ENCODE data around the gene RASGRP2. TPM values are rescaled to one million over a fixed set of nuclear protein-coding genes. Genes with fewer than 3 reads are reported as not detected.
A peak's percentile ranks its signal among the peaks of the same experiment; 100 is the strongest.

Gene RASGRP2
- total RNA-seq, 2 donors from 2014 or later = 18.8 to 27.9 TPM

DNA sequence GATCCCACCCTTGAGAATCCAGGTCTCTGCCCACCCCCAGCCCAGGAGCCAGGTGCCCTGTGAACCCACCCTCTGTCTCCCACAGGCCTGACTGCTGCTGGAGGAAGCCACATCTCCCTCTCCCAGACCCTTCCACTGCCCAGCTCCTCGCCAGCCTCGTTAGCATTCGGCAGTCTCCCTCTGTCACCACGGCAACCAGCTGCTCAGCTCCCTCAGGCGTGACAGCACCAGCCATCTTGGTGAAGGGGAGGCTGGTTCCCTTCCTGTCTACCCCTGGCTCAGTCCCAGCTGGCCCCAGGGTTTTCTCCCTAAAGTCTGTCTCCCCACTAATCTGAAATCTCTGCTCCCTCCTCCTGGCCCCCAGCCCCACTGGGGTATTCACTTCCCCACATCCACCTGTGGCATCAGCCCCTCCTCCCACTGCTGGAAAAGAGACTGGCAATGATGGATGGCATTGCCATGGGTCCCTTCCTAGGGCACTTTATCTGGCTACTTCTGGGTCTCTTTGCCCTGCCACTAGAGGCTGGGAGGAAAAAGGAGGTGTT, 49.0 kb downstream of the RASGRP2 start:
- ATAC-seq (replicated peaks in 1 of 2) = no peak

GRCh38 chr11:64694026-64694755, 49.8 kb downstream of the RASGRP2 start:
- Mint-ChIP-seq H3K4me3 (no peak overlapping the region), H3K36me3 (ENCODE audit: insufficient read depth in 2 of 2) (no peaks in the 10 kb centered on the region), H3K27ac (no peak overlapping the region), H3K4me1 (ENCODE audit: low read depth) (peaks cover 11% of the 10 kb centered on the region), H3K9me3 (no peaks in the 10 kb centered on the region), H3K27me3 (ENCODE audit: low read depth) (peaks cover 44% of the 10 kb centered on the region)
- DNase-seq (no peak), ATAC-seq (replicated peaks in 1 of 2) (no peak)

More for the DNA sequence above, 49.0 kb downstream of the RASGRP2 start:
- no peak overlapping the region for H3K27ac Mint-ChIP-seq
- H3K27me3 Mint-ChIP-seq (ENCODE audit: low read depth) = peaks cover 44% of the 10 kb centered on the region
- no peaks in the 10 kb centered on the region for H3K9me3 Mint-ChIP-seq
- DNase-seq = no peak
- H3K4me3 Mint-ChIP-seq = no peak overlapping the region
- H3K4me1 Mint-ChIP-seq (ENCODE audit: low read depth) = peaks cover 11% of the 10 kb centered on the region
- no peaks in the 10 kb centered on the region for H3K36me3 Mint-ChIP-seq (ENCODE audit: insufficient read depth in 2 of 2)

- H3K4me3 Mint-ChIP-seq = peak overlapping the region; percentile 75 to 80
- no peaks in the 10 kb centered on the region for H3K9me3 Mint-ChIP-seq
- H3K27me3 Mint-ChIP-seq (ENCODE audit: low read depth) = peaks cover 44% of the 10 kb centered on the region
- peaks cover 11% of the 10 kb centered on the region for H3K4me1 Mint-ChIP-seq (ENCODE audit: low read depth)
- peak overlapping the region; percentile 48 for H3K27ac Mint-ChIP-seq
- DNase-seq = no peak
- ATAC-seq (replicated peaks in 1 of 2) = no peak
- no peaks in the 10 kb centered on the region for H3K36me3 Mint-ChIP-seq (ENCODE audit: insufficient read depth in 2 of 2)
These were observed 51.1 kb downstream of the RASGRP2 start for GRCh38 chr11:64692764-64693331.

DNA sequence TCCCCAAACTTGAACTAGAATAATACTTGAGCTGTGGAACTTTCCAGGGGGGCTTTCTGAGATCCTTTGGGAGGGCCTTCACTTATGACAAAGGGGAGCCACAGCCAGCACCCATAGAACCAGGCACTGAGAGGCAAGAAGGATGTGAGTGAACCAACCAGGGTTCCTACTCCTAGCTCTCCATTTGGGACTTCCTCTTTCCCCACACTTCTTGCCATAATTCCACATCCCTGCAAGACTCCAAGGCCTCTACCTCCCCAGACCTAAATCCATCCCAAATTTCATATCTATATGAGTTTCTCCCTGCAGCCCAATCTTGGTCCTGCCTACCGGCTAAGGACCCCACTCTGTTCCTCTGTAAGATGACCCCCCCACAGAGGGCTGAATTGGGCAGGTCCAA, 52.4 kb downstream of the RASGRP2 start:
- peaks cover 11% of the 10 kb centered on the region for H3K4me1 Mint-ChIP-seq (ENCODE audit: low read depth)
- no peaks in the 10 kb centered on the region for H3K9me3 Mint-ChIP-seq
- H3K36me3 Mint-ChIP-seq (ENCODE audit: insufficient read depth in 2 of 2) = no peaks in the 10 kb centered on the region
- DNase-seq = no peak
- no peak overlapping the region for H3K27ac Mint-ChIP-seq
- ATAC-seq (replicated peaks in 1 of 2) = no peak
- no peak overlapping the region for H3K4me3 Mint-ChIP-seq
- peaks cover 44% of the 10 kb centered on the region for H3K27me3 Mint-ChIP-seq (ENCODE audit: low read depth)

GRCh38 chr11:64690235-64690634, 53.7 kb downstream of the RASGRP2 start:
- H3K9me3 Mint-ChIP-seq = no peaks in the 10 kb centered on the region
- H3K27me3 Mint-ChIP-seq (ENCODE audit: low read depth) = peaks cover 34% of the 10 kb centered on the region
- peaks cover 11% of the 10 kb centered on the region for H3K4me1 Mint-ChIP-seq (ENCODE audit: low read depth)
- DNase-seq (no peak), ATAC-seq (replicated peaks in 1 of 2) (no peak)
- no peak overlapping the region for H3K27ac Mint-ChIP-seq
- no peaks in the 10 kb centered on the region for H3K36me3 Mint-ChIP-seq (ENCODE audit: insufficient read depth in 2 of 2)
- H3K4me3 Mint-ChIP-seq = no peak overlapping the region

- DNase-seq (peak; percentile 92 to 93), ATAC-seq (replicated peaks in 1 of 2) (peak; percentile 95 to 98)
- Mint-ChIP-seq H3K9me3 (no peaks in the 10 kb centered on the region), H3K27me3 (ENCODE audit: low read depth) (peaks cover 20% of the 10 kb centered on the region), H3K36me3 (ENCODE audit: insufficient read depth in 2 of 2) (no peaks in the 10 kb centered on the region), H3K4me3 (peak overlapping the region; percentile 1 to 46), H3K4me1 (ENCODE audit: low read depth) (peaks cover 11% of the 10 kb centered on the region), H3K27ac (no peak overlapping the region)
These were observed 55.4 kb downstream of the RASGRP2 start for GRCh38 chr11:64688534-64688982.

DNA sequence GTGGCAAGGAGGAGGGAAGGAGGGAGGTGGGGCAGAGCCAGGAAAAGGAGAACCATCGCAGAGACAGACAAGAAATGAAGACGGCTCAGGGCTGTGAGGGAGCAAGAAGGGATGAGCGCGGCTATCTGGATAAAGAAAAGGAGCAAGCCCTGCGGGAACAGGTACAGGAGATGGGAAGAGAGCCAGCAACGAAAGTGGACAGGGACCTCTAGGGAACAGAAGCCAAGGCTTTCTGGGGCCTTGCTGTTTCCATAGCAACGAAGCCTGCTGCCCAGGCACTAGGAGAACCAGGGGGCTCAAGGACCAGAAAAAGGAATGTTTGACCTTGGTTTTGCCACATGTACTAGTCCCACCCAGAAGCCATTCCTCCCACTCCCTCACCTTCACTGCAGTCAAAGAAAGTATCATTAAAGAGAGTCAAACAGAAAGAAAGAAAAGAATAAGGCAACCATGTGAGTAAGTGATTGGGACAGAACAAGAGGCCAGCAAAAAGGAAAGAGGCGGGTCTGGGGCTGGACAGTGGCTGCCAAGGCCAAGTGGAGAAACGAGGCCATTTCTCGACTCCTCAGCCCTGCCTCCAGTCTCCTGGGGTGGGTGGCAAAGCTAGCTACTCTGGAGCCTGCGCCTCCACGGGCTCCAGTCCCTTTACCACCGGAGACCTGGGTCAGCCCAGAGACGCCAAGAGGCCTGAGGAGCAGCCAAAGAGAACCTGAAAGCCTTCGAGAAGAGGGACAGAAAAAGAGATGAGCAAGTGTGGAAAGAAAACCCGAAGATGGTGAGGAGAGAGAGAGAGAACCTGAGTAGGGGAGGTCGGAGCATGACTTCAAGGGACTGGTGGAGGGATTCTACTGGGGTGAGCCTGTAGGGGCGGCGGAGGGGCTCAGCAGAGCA, 56.1 kb downstream of the RASGRP2 start:
- Mint-ChIP-seq H3K4me3 (peak overlapping the region; percentile 1 to 46), H3K4me1 (ENCODE audit: low read depth) (peaks cover 9% of the 10 kb centered on the region), H3K36me3 (ENCODE audit: insufficient read depth in 2 of 2) (no peaks in the 10 kb centered on the region), H3K9me3 (no peaks in the 10 kb centered on the region), H3K27ac (no peak overlapping the region), H3K27me3 (ENCODE audit: low read depth) (peaks cover 13% of the 10 kb centered on the region)
- no peak for DNase-seq
- ATAC-seq (replicated peaks in 1 of 2) = peak; percentile 7 to 22

DNA sequence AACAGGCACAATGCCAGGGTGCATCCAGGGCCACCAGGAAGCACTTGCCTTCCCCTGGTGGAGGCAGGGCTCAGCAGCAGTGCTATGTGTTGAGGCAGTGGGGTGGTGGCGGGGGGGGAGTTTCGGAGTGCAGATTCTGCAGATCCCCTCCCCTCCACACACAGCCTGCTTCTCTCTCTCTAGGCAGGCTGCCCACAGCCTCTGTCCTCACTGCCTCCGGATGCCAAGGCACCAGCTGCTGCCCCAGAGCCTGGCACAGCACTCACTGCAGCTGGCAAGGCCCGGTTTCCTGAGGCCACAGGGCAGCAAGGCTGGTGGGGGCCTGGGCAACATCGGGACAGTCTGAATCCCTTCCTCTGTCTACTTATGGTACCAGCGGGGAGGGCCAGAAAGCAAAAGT, 56.7 kb downstream of the RASGRP2 start:
- Mint-ChIP-seq H3K27me3 (ENCODE audit: low read depth) (peaks cover 7% of the 10 kb centered on the region), H3K4me3 (no peak overlapping the region), H3K9me3 (no peaks in the 10 kb centered on the region), H3K4me1 (ENCODE audit: low read depth) (peaks cover 2% of the 10 kb centered on the region), H3K36me3 (ENCODE audit: insufficient read depth in 2 of 2) (no peaks in the 10 kb centered on the region), H3K27ac (no peak overlapping the region)
- no peak for ATAC-seq (replicated peaks in 1 of 2)
- no peak for DNase-seq

DNA sequence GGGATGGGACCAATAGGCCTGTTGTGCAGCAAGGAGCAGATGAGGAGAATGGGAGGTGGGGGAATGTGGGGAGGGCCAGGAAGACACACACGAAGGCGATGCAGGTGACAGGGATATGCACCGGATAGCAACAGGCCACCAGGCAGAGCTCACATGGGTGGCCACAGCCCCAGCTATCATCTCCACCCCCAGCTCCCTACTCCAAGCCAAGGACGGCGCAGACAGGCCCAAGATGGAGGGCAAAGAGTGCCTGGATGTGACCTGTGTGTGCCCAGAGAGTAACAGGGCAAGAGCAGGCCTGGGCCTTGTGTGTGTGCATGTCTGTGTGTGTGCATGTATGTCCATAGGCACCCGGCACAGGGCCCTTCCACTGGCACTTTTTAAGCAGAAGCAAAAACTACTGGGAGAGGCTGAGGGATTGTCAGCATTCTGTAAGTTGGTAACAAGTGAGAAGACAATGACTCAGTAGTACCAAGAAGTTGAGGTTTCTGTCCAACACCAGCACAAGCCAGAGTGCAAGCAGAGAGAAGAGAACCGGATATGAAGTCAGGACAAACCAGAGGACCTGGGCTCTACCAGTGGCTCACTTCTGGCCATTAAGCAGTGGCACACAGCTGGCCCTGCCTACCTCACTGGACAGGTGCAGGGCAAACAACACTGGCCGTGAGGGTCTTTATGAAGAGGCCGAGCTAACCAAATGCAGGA, 57.3 kb downstream of the RASGRP2 start:
- no peak for DNase-seq
- no peaks in the 10 kb centered on the region for H3K4me1 Mint-ChIP-seq (ENCODE audit: low read depth)
- H3K27me3 Mint-ChIP-seq (ENCODE audit: low read depth) = peaks cover under 1% of the 10 kb centered on the region
- no peaks in the 10 kb centered on the region for H3K36me3 Mint-ChIP-seq (ENCODE audit: insufficient read depth in 2 of 2)
- H3K4me3 Mint-ChIP-seq = no peak overlapping the region
- ATAC-seq (replicated peaks in 1 of 2) = peak in 1 of 2 donors; percentile 63
- no peaks in the 10 kb centered on the region for H3K9me3 Mint-ChIP-seq
- H3K27ac Mint-ChIP-seq = no peak overlapping the region

DNA sequence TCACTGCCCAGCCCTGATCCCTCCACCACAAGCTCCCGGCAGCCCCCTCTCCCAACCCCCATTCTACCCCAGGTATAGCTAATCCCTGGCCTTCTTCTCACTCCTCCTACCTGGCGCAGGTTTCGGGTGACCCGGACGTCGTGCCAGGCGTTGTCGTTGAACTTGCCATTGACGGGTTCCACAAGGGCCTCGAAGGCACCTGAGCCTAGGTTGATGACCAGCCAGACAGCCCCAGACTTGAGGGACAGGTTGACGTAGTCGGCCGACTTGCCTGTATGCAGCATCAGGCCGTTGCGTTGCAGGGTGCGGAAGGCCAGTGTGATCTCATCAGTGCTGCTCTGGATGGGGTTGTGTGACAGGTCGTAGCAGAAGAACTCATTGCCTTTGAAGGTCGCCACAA, 58.4 kb downstream of the RASGRP2 start:
- DNase-seq = no peak
- Mint-ChIP-seq H3K27ac (no peak overlapping the region), H3K4me3 (no peak overlapping the region), H3K36me3 (ENCODE audit: insufficient read depth in 2 of 2) (no peaks in the 10 kb centered on the region), H3K9me3 (no peaks in the 10 kb centered on the region), H3K27me3 (ENCODE audit: low read depth) (peaks cover 7% of the 10 kb centered on the region), H3K4me1 (ENCODE audit: low read depth) (no peaks in the 10 kb centered on the region)
- no peak for ATAC-seq (replicated peaks in 1 of 2)

- Mint-ChIP-seq H3K27ac (no peak overlapping the region), H3K4me1 (ENCODE audit: low read depth) (no peaks in the 10 kb centered on the region), H3K27me3 (ENCODE audit: low read depth) (peaks cover 13% of the 10 kb centered on the region), H3K36me3 (ENCODE audit: insufficient read depth in 2 of 2) (no peaks in the 10 kb centered on the region), H3K9me3 (no peaks in the 10 kb centered on the region), H3K4me3 (no peak overlapping the region)
- ATAC-seq (replicated peaks in 1 of 2) (no peak), DNase-seq (no peak)
These were observed 59.6 kb downstream of the RASGRP2 start for GRCh38 chr11:64684357-64684756.

DNA sequence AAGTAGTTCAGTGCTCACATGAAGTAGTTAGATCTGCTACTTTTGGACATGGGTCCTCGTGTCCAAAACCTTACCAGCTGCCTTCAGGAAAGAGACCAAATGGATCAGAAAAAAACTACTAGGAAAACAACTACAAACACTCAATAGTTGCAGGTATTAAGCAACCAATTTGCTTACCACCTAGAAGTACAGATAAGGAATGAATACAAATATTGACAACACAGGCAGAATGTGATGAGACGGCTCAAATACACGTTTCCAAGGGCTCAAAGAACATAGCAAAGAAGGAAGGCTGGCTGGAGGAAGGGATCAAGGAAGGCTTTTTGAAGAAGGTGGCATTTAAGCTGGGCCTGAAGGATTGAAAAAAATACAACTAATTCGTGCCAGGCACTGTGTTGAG, 62.8 kb downstream of the RASGRP2 start:
- Mint-ChIP-seq H3K27me3 (ENCODE audit: low read depth) (peaks cover 34% of the 10 kb centered on the region), H3K4me3 (no peak overlapping the region), H3K27ac (no peak overlapping the region), H3K9me3 (no peaks in the 10 kb centered on the region), H3K4me1 (ENCODE audit: low read depth) (no peaks in the 10 kb centered on the region), H3K36me3 (ENCODE audit: insufficient read depth in 2 of 2) (no peaks in the 10 kb centered on the region)
- ATAC-seq (replicated peaks in 1 of 2) = no peak
- no peak for DNase-seq
